Fibroblast of mammary gland (primary cell): ENCODE results near the gene EIF2AK2.
A peak's percentile ranks its signal among the peaks of the same experiment; 100 is the strongest.

ENCODE experiments used
- DNase-seq: peaks from one replicate; pipeline ENCODE4 v3.0.0-alpha.2; 2010; ENCODE audit warnings: low read depth
- H3K4me3 ChIP-seq: 2 replicates; pipeline ENCODE4 v1.5.1; 2011; ENCODE audit warnings: low read depth, mild to moderate bottlenecking, low read length, moderate library complexity; ENCODE audit not compliant: control insufficient read depth
- CTCF ChIP-seq: conservative IDR thresholded peaks from 2 replicates; pipeline ENCODE4 v1.5.1; 2011; ENCODE audit warnings: low read depth, low read length, inconsistent platforms; ENCODE audit not compliant: control insufficient read depth, insufficient read depth

Gene EIF2AK2

GRCh38 chr2:37188570-37188969 is 31.8 kb upstream of the EIF2AK2 start, which contains the start of gene SULT6B1:
TSS of gene SULT6B1 (minus strand) at chr2:37188670. CDS start at chr2:37188640, 30 bp downstream.
- no peak within 1 kb of the TSS for H3K4me3 ChIP-seq
- no peak for DNase-seq
- TF ChIP-seq CTCF: no peak

- DNase-seq: no peak
- H3K4me3 ChIP-seq: no peak overlapping the region
- TF ChIP-seq CTCF: no peak
These were observed 25.2 kb upstream of the EIF2AK2 start for GRCh38 chr2:37181726-37182684.

GRCh38 chr2:37180640-37181039 is 23.9 kb upstream of the EIF2AK2 start:
- TF ChIP-seq CTCF: no peak
- no peak for DNase-seq
- H3K4me3 ChIP-seq: no peak overlapping the region

GRCh38 chr2:37180006-37180639 is 23.3 kb upstream of the EIF2AK2 start:
- TF ChIP-seq CTCF: no peak
- DNase-seq: peak; percentile 6
- H3K4me3 ChIP-seq: no peak overlapping the region

- DNase-seq: no peak
- no peak for TF ChIP-seq CTCF
- no peak overlapping the region for H3K4me3 ChIP-seq
These were observed 17.0 kb upstream of the EIF2AK2 start for GRCh38 chr2:37173741-37174140.

GRCh38 chr2:37171624-37171950 is 14.8 kb upstream of the EIF2AK2 start:
- DNase-seq: no peak
- TF ChIP-seq CTCF: no peak
- H3K4me3 ChIP-seq: no peak overlapping the region
